HG03066 (cell line): ENCODE data around the gene EIF3J.
"Not testable (repeated sequence)": the region's sequence is repeated elsewhere in the genome, so short reads cannot be mapped to it uniquely, and the experiment has no call there.

ENCODE experiments used
- ATAC-seq: cut with Tn5 transposase; IDR thresholded peaks from one replicate; pipeline ENCODE4 v1.9.1; 2021; ENCODE audit warnings: low read depth; ENCODE audit not compliant: unreplicated experiment

Gene EIF3J

GRCh38 chr15:44536962-44537734 is at the start of gene EIF3J:
Gene EIF3J, plus strand, starts transcription at chr15:44537147. Its CDS starts 48 bp downstream, at chr15:44537195.
- ATAC-seq, result peak; percentile 88

- ATAC-seq, result no peak
These were observed 47.5 kb upstream of the EIF3J start for GRCh38 chr15:44489464-44489863.

GRCh38 chr15:44490622-44491021 is 46.3 kb upstream of the EIF3J start:
- ATAC-seq, result no peak

- no peak for ATAC-seq
These were observed 44.9 kb upstream of the EIF3J start for GRCh38 chr15:44492040-44492439.

- ATAC-seq, result no peak
These were observed 44.3 kb upstream of the EIF3J start for GRCh38 chr15:44492672-44493071.

- ATAC-seq, result no peak
These were observed 41.4 kb upstream of the EIF3J start for GRCh38 chr15:44495562-44495961.

GRCh38 chr15:44500555-44500954 is 36.4 kb upstream of the EIF3J start:
- no peak for ATAC-seq

- ATAC-seq, result no peak
These were observed 35.1 kb upstream of the EIF3J start for GRCh38 chr15:44501768-44502366.

- ATAC-seq, result no peak
These were observed 20.5 kb upstream of the EIF3J start for GRCh38 chr15:44516436-44516835.

- no peak for ATAC-seq
These were observed 17.4 kb upstream of the EIF3J start for GRCh38 chr15:44519537-44519936.

GRCh38 chr15:44525018-44525417 is 11.9 kb upstream of the EIF3J start:
- ATAC-seq, result no peak

GRCh38 chr15:44527241-44527640 is 9.7 kb upstream of the EIF3J start:
- ATAC-seq, result no peak

- no peak for ATAC-seq
These were observed 6.9 kb upstream of the EIF3J start for GRCh38 chr15:44529864-44530604.

- no peak for ATAC-seq
These were observed 6.3 kb upstream of the EIF3J start for GRCh38 chr15:44530653-44531052.

- ATAC-seq, result not testable (repeated sequence)
These were observed 4.7 kb upstream of the EIF3J start for GRCh38 chr15:44532275-44532674.

- no peak for ATAC-seq
These were observed 4.3 kb upstream of the EIF3J start for GRCh38 chr15:44532689-44533088.

GRCh38 chr15:44535092-44535491 is 1.9 kb upstream of the EIF3J start:
- no peak for ATAC-seq

- no peak for ATAC-seq
These were observed 1.2 kb upstream of the EIF3J start for GRCh38 chr15:44535523-44536301.

- ATAC-seq, result peak; percentile 57
These were observed 515 bp upstream of the EIF3J start for GRCh38 chr15:44536302-44536961.

GRCh38 chr15:44537735-44538240 is 841 bp downstream of the EIF3J start:
- no peak for ATAC-seq
